Coronary artery (tissue), 2 donors: ENCODE data around the gene ZNF641.

Source experiments
- DNase-seq: peaks from one replicate; pipeline ENCODE4 v3.0.0-alpha.2; 2017; ENCODE audit warnings: low spot score
- H3K27ac ChIP-seq, 2 donors: fragments of 200-600 bp; sonication (generic); one replicate each; pipeline ENCODE4 v1.5.1; 2016 to 2019
- H3K4me3 ChIP-seq: fragments of 200-600 bp; sonication (generic); 2 replicates; pipeline ENCODE4 v1.5.1; 2016; ENCODE audit warnings: mild to moderate bottlenecking, moderate library complexity
- CTCF ChIP-seq: fragments of 200-600 bp; sonication (generic); IDR thresholded peaks from one replicate; pipeline ENCODE4 v1.5.1; 2019; ENCODE audit warnings: antibody characterized with exemption

The ZNF641 gene

GRCh38 chr12:48377646-48378045 is 26.9 kb upstream of the ZNF641 start:
- no peak for TF ChIP-seq CTCF
- Histone ChIP-seq H3K4me3 (no peak overlapping the region), H3K27ac (no peak overlapping the region)
- DNase-seq, result no peak

- Histone ChIP-seq H3K4me3 (no peak overlapping the region), H3K27ac (no peak overlapping the region)
- no peak for DNase-seq
- TF ChIP-seq CTCF, result no peak
These were observed 23.4 kb upstream of the ZNF641 start for GRCh38 chr12:48374164-48374563.

- no peak for TF ChIP-seq CTCF
These were observed 15.4 kb upstream of the ZNF641 start for GRCh38 chr12:48366131-48366530.

GRCh38 chr12:48361664-48362339 is 11.1 kb upstream of the ZNF641 start:
- TF ChIP-seq CTCF, result no peak
- no peak for DNase-seq
- no peak overlapping the region for H3K27ac ChIP-seq
- no peak overlapping the region for H3K4me3 ChIP-seq

More at GRCh38 chr12:48366131-48366530, 15.4 kb upstream of the ZNF641 start:
- DNase-seq, result no peak
- Histone ChIP-seq H3K4me3 (no peak overlapping the region), H3K27ac (no peak overlapping the region)

- Histone ChIP-seq H3K4me3 (no peak overlapping the region), H3K27ac (no peak overlapping the region)
- no peak for DNase-seq
- no peak for TF ChIP-seq CTCF
These were observed 8.3 kb upstream of the ZNF641 start for GRCh38 chr12:48358937-48359513.

- TF ChIP-seq CTCF, result no peak
- DNase-seq, result no peak
- Histone ChIP-seq H3K27ac (no peak overlapping the region), H3K4me3 (no peak overlapping the region)
These were observed 5.5 kb upstream of the ZNF641 start for GRCh38 chr12:48356041-48356768.
